ENCODE measurements around the gene PAEP.
"Not testable (repeated sequence)": the region's sequence is repeated elsewhere in the genome, so short reads cannot be mapped to it uniquely, and the experiment has no call there.

Gene PAEP

DNA sequence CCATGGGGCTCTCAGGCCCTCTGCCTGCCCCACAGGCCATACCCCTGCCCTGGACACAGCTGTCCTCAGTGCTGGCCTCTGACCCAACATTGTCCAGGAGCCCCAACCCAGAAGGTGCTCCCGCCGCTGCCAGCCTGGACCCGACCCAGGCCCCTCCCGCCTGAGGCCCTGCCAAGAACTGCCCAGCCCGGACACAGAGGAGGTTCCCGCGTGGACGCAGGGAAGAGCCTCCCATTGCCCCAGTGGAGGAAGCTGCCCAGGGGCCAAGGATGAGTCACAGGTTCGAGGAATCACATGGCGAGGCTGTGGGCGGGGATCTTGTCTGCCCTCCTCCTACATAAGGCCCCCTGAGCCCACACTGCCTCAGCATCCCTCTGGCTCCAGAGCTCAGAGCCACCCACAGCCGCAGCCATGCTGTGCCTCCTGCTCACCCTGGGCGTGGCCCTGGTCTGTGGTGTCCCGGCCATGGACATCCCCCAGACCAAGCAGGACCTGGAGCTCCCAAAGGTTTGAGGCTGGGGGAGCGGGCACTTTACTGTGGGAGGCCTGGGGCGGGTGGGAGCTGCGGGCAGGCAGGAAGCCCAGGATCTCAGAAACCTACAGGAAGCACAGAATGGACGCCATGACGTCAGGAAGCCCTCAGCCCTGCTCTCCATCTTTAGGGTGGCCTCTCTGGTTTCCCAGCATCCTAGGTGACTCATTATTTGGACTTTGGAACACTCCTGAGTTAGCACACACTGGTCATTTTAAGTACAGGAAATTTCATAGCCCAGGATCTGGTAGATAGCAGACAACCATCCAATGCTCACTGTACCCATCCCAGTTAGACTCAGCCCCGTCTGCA is at the start of gene PAEP:
Gene PAEP, plus strand, starts transcription at position 366 of the 844 bp plus-strand sequence.
- DNase-seq, result peak; percentile 69

DNA sequence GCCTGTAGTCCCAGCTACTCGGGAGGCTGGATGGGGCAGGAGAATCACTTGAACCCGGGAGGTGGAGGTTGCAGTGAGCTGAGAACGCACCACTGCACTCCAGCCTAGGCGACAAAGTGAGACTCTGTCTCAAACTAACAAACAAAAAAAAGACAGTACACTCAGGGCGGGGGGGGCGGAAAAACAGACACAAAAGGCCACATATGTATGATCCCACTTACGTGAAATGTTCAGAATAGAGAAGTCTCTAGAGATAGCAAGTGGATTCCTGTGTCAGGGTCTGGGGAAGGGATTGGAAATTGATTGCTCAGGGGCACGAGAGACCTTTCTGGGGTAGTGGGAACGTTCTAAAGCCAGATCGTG is 49.3 kb upstream of the PAEP start:
- DNase-seq, result no peak

DNA sequence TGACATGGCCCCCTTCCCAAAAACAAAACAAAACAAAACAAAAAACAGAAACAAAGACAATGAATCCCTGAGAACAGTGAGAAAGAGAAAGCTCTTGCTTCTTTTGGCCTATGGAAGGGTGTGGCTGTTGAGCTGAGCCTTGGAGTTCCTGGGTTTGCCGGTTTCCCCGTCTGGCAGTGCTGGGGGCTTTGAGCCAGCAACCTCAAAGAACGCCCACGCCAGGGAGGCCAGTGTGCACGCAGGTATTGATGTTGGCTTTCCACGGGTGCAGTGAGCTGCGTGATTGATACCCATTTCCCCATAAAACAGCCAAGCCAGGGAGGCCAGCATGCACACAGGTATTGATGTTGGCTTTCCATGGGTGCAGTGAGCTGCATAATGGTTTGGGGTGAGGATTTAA is 48.7 kb upstream of the PAEP start:
- no peak for DNase-seq

DNA sequence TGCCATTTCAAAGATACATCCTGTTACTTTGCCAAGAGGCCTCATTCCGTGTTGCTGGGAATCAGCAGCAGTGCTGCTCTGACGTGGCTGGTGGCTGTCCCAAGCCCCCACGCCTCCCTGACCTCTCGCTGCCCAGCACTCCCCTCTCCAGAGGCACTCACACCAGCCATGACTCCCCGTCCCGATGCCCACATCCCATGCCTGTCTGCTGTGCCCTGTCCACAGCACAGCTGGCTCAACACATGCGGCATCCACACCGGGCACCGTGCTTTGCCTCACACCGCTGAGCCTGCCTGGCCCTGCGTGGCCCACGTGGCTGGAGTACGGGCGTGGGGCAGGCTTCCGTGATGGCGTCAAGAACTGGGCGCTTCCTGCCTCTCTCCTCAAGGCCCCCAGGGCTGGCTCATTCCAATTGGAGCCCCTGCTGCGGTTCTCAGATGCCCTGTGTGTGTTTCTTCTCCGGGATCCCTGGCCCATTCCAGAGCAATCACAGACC is 48.2 kb upstream of the PAEP start:
- DNase-seq, result no peak

DNA sequence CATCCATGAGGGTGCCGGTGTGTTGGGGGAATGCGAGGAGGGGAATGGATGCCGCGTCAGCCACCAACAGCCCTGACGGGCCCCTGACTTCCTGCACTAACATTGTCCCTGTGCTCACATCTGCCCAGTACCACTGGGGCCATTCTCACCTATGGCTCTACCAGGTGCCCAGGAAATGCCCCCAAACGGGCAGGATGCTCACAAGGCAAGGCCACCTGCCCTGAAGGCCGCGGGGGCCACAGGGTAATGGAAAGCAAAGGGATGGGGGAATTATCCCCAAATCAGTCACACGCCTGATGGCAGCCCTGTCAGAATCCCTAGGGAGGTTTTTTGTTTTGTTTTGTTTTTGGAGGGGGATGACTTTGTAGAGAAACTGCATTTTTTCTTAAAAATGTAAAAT is 47.6 kb upstream of the PAEP start:
- not testable (repeated sequence) for DNase-seq

DNA sequence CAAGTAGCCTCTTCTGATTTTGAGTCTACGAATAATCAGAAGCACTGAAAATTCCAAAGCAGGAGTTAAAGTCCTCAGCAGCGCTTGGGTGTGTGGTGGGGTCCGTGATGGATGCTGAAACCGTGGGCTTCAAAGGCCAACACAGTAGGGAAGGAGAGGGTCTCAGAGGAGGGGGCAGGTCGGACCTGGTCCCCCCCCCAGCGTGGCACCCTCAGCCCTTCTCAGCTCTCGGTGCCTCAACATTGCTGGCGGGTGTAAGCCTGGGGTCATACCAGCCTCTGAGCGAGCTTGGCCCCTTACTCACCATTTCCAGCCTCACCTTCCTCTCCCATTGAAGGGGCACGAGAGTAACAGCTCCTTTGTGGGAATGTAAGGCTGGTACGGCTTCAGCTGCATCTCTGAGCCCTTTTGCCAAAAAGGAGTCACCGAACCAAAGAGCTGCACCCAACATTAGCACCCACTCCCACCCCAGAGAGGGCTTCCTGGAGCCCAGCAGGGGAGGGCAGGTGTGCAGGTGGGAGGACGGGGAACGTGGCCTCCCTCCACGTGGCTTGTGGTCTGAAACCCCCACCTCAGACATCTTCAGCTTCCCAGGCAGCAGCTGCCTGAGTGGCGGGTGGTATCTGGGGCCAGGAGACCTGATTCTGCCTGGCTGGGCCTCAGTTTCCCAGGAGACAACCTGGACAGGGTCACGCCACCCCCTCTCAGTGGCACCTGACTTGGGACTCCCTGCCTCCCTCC is 47.0 kb upstream of the PAEP start:
- no peak for DNase-seq

DNA sequence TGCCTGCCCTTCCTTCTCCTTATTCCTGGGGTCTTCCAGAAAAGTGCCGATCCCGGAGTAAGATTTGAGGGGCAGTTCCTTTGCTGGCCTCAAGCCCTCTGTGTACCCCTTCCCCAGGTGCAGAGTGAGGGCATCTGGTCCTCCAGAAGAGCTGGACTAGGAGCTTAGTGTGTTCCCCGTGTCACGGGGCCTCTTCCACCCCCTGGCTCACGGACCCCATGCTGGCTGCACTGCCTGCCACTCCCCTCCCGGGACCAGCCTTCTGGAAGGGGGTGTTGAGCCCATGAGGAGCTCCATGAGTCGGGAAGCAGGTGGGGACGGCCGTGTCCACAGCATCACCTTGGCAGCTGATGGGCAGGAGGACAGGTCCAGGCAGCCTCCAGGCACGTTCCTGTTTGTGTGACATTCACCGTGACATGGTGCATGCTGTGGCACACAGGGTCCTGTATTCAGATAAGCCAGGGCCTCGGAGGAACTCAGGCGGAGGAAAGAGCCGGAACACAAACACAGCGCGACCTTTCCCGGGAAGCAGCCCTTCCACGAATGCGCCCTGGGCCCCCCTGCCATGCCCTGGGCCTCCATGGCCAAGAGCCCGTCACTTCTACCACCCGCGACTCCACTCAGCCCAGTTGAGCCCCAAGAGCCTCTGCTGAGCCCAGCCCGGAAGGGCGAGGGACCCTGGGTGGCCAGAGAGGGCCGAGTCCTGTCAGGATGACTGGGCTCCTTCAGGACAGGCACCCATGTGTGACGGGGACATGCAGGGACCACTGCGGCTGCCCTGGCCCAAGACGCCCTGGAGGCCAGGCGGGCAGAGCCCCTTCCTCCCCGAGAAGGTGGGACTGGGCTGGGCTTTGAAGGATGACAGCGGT is 46.2 kb upstream of the PAEP start:
- no peak for DNase-seq

DNA sequence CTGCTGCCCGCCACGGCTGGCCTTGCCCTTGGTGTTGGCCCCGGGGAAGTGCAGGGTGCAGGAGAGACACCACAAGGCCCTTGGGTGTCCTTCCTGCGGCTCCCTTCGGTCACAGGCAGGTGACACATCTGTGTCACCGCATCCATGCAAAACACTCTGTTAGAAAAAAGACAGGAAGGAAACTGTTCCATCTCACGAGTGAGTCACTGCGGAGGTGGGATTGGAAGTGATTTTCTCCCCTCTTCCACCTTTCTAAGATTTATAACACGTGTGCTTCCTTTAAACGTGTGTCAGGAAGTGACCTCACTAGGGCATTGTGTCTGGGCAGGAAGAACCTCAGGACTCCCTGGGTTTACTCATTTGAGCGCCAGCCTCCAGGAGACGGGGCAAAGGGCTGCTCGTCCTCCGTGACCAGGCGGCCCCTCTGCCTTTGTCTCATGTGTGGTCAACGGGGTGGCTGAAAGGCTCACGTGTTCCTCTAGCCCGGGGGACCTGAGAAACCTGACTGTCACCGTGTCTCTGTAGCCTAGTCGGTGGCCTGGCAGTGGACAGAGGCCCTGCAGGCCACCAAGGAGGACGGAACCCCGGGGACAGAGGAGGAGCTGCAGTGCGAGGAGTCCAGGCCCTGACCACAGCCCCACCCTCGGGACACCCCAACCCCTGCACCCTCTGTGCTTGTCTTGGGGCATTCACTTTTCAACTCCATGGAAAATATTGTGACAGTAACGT is 45.3 kb upstream of the PAEP start:
- peak; percentile 28 for DNase-seq

DNA sequence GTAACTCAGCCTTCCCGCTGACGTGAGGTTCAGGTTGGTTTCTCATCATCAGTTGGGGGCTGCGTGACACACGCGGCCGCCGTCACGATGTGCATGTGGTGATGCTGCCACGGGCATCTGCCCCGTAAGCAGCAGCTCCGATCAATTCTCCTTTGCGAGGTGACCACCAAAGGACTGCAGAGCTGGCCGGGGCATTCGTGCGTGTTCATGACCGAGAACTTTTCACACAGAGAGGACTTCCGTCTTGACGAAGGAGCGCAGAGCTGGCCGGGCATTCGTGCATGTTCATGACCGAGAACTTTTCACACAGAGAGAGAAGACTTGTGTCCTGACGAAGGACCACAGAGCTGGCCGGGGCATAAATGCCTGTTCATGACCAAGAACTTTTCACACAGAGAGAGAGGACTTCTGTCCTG is 44.1 kb upstream of the PAEP start:
- DNase-seq, result no peak

DNA sequence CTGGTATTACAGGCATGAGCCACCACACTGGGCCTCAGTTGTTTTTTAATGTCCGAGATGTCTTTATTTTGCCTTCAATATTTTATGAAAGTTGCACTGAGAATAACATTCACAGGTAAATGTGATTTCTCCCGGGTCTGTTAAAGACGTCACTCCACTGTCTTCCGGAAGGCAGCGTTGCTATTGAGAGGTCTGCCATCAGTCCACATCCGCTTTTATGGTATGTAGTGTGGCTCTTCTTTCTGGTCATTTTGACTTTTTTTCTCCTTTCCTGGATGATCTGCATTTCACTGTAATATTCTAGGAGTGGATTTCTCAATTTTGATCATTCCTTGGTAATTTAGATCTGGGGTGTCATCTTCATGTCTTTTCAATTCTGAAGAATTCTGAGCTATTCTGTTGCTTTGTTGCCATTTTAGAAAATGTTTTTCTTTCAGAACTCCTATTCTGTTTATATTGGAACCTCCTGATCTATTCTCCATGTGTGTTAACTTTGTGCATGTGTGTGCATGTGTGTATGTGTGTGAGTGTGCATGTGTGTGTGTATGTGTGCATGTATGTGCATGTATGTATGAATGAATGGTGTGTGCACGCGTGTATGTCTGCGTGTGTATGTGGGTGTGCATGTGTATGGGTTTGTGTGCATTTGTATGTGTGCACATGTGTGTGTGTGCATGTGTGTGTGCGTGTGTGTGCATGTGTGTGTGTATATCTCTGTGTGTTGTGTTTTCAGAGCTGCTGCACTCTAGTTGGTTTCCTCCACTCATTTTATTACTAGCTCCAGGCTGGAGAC is 42.2 kb upstream of the PAEP start:
- no peak for DNase-seq

DNA sequence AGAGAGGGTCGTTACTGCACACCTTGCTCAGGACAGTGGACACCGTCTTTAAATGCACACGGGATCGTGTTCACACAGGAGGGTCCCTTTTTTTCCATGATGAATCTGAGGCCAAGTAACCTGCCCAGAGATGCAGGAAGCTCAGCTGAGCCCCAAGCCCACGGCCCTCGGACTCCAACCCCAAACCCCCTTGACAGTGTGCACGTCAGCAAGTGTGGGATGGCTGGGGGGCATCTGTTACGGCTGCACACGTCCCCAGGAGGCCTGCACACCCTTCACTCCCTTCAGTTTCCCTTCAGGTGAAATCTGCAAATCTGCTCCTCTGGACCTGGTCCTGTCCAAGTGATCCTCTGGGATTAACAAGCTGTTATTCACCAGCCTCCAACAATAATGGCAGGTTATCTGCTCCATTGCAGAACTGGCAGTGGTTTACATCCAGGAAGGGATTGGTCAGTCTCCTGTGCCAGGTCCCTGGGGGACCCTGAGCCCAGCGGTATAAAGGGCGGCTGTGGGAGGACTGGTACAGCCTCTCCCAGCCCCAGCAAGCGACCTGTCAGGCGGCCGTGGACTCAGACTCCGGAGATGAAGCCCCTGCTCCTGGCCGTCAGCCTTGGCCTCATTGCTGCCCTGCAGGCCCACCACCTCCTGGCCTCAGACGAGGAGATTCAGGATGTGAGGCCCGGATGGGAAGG is 40.5 kb upstream of the PAEP start, which contains the start of gene LCN1:
Gene LCN1, plus strand, starts transcription at position 525 of the 692 bp plus-strand sequence. Its CDS starts 58 bp downstream, at position 583.
- no peak for DNase-seq

DNA sequence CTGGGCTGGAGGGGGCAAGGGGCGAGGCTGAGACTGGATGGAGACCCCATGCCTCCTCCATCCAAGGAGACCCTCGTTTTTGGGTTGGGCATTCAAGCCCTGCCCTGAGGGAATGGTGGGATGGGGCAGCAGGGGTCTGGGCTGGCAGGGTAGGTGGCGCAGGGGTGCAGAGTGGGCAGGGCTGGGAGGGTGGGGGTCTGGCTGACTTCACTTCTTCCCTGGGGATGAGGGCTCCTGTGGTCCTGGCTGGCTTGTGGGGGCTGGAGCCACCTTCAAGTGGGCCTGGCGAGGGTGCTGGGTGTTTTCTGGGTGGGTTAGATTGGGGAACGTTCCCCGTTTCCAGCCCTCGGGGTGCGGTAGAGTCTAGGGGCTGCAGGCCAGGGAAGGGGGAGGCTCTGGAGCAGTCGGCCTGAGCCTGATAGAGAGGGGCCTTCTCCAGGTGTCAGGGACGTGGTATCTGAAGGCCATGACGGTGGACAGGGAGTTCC is 39.9 kb upstream of the PAEP start:
- DNase-seq, result no peak

DNA sequence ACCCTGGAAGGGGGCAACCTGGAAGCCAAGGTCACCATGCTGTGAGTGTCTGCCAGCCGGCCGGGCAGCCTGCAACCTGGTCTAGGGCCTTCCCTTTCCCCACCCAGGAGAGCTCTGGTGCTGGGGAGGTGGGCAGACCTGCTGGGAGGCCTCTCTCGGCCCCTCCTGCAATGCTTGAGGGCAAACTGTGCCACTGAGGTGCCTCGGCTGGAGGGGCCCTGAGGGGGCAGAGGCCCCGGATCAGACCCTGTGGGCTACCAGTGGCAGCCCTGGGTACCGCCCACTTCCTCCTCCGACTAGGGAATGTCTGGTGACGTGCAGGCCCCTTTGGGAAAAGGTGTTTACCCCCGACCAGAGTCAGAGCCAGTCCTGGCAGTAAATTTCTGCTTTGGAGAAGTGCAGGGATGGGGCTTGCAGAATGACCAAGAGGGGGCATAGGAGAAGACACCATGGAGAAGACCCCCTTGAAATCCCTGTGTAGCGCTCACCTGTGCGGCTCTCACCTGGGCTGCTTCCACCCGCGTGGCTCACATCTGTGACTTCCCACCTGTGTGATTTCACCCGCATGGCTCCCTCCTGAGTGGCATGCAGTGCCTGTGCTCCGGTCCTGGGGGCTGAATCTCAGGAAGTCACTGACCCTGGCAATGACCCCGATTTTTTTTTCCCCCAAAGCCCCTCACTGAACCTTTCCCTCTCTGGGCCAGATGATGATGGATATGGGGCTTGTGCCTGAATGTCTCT is 39.2 kb upstream of the PAEP start:
- no peak for DNase-seq

DNA sequence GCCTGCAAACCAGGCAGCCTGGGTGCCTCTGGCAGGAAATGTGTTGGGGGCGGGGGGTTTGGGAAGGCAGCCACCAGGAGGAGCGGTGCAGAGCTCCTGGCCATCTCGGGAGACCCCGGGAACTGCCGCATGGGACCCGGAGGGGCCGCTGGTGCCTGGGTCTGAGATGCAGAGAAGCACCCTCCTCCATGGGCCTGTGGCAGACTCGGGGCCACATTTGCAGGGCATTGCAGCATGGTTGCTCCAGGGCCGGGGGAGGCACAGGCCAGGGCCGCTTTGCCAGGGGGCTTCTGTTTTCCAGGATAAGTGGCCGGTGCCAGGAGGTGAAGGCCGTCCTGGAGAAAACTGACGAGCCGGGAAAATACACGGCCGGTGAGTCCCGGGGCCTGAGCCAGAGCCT is 38.6 kb upstream of the PAEP start:
- DNase-seq, result no peak

DNA sequence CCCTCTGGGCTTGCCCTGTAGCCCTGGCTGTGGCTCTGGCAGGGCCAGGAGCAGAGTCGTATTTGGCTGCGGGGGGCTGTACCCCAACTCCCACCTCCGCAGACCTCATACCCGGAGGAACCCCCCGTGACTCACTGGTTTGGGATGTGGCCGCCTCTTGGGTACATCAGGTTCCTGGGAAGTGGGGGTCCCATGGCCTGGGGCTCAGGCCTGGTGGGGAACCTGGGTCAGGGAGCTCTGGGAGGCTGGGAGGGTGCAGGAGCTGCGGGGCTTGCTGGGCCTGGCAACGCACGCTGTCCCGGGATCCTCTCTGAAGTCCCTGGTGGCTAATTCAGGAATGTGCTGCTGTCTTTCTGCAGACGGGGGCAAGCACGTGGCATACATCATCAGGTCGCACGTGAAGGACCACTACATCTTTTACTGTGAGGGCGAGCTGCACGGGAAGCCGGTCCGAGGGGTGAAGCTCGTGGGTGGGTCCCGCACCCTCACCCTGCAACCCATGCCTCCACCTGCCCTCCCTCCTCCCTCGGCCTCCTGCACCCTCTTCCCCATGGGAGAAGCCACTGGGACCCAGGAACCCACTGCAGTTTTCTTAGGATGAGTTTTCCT is 37.9 kb upstream of the PAEP start:
- DNase-seq, result peak; percentile 31

DNA sequence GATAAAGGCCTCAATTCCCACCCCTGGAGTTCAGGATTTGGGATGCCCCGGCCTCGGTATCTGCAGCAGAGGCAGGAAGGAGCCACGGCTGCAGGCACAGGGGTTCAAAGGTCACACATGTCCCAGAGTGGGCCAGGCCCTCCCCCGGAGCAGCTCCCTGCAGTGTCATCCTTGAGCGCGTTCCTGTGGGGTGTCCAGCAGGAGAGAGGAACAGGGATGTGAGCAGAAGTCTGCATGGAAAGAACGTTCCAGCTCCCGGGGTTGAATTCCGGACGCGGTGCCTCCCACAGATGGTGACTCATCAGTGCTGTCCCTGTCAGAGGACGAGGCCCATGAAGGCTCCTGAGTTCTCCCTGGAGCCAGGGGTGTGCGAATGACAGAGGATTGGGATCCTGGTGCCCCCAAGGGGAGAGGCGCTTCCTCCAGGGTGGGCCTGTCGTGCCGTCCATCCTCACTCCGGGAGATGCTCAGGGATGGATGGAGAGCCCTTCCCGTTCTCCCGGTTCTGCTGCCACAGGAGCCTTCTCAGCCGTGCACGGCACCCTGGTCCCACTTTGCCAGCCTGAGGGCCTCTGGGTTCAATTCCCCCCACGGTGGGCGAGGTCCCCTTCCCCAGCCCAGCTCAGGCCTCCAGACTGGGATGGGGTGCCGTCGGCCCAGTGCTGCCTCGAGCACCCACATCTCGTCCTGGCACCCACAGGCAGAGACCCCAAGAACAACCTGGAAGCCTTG is 37.3 kb upstream of the PAEP start:
- DNase-seq, result peak; percentile 41

DNA sequence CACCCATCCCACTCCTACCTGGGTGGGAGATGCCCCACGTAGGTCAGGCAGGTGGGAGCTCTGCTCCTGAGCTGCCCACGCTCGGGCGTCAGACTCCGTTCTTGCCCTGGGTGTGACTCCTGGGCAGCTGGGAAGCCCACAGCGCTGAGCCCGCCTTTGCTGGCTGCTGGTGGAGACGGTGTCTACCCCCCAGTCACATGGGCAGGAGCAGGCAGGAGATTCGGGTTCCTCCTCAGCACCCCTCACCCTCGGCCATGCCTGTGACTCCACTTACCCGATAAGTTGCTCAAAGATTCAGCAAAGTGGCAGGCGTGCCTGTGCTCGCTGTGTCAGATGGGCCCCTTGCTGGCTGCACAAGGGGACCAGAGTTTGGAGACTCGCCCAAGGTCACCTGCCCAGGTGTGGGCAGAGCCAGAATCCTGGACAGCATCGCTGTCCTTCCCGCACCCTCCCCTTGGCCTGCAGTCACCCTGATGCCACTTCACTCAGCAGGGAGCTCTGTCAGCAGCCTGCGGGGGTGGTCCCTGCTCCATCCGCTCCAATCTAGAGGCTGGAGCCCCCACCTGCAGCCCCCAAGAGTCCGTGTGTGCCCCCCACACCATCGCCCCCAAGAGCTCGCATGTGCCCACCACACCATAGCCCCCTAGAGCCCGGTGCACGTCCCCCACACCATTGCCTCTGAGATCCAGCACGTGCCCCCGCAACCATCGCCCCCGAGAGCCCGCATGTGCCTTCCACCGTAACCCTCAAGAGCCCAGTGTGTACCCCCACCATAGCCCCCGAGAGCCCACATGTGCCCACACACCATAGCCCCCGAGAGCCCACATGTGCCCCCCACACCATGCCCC is 36.1 kb upstream of the PAEP start:
- DNase-seq, result no peak
